BE2C (cell line): ENCODE results near the gene SNAP91.

Source experiments
- DNase-seq: peaks from one replicate; pipeline ENCODE4 v3.0.0-alpha.2; 2020
- H3K27me3 ChIP-seq: fragments of 250-450 bp; sonication (Bioruptor Pico); 2 replicates; pipeline ENCODE4 v1.5.1; 2020; ENCODE audit warnings: mild to moderate bottlenecking
- H3K36me3 ChIP-seq: fragments of 250-450 bp; sonication (Bioruptor Pico); 2 replicates; pipeline ENCODE4 v1.5.1; 2020; ENCODE audit warnings: mild to moderate bottlenecking
- H3K4me1 ChIP-seq: fragments of 250-450 bp; sonication (Bioruptor Pico); 2 replicates; pipeline ENCODE4 v1.5.1; 2020
- H3K4me3 ChIP-seq: 2 replicates; pipeline ENCODE4 v1.5.1; 2011; ENCODE audit warnings: low read depth, low read length
- H3K9me3 ChIP-seq: fragments of 250-450 bp; sonication (Bioruptor Pico); 2 replicates; pipeline ENCODE4 v1.5.1; 2020
- TF ChIP-seq, protein P1 (sequence below): IDR thresholded peaks from 2 replicates; pipeline ENCODE4 v1.5.1; 2012; ENCODE audit warnings: mild to moderate bottlenecking, low read depth, low read length

SNAP91 gene

DNA sequence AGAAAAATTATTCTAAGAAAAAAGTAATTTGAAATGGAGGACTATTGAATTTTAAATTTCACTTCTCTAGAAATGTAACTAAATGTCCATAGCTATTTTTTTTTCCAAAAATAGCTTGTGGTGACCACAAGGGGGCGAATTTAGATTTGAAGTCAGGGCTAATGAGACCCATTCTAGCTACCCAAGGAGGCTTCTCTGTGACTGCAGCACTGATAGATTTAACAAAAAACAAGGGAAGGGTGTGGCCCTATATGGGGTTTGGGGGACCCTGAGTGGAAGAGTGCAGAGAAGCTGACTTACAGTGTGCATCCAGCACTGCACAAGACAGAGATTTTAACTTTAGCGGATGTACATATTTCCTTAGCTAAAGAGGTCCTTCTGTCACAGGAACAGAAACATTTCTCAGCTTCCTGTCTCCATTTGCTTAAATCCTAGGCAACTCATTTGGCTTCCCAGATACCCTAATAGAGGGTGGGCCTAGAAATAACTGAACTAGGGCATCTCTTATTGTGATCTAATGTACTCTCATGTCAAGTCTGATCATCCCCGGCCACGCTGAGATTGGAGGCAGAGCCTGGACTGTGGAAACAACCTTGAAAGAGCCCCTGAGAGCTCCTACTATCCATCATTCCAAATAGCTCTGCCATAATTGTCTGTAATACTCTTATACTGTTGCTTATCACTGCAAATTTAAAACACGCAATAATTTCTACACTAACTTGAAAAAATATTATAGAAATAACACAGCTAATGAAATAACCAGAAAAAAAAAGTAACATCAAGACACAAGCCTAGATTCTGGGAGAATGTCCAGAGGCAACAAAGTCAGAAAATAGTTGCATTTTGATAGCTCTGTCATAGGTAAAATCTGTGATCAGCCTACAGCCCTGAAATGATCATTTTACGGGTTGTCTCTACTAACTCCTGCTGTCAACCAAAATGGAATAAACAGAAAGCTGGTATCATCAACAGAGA is 93.6 kb downstream of the SNAP91 start:
- no peaks in the 10 kb centered on the region for H3K9me3 ChIP-seq
- H3K4me1 ChIP-seq: peaks cover 29% of the 10 kb centered on the region
- peak; percentile 78 for DNase-seq
- no peaks in the 10 kb centered on the region for H3K36me3 ChIP-seq
- H3K4me3 ChIP-seq: peak overlapping the region; percentile 38
- TF ChIP-seq, protein P1, sequence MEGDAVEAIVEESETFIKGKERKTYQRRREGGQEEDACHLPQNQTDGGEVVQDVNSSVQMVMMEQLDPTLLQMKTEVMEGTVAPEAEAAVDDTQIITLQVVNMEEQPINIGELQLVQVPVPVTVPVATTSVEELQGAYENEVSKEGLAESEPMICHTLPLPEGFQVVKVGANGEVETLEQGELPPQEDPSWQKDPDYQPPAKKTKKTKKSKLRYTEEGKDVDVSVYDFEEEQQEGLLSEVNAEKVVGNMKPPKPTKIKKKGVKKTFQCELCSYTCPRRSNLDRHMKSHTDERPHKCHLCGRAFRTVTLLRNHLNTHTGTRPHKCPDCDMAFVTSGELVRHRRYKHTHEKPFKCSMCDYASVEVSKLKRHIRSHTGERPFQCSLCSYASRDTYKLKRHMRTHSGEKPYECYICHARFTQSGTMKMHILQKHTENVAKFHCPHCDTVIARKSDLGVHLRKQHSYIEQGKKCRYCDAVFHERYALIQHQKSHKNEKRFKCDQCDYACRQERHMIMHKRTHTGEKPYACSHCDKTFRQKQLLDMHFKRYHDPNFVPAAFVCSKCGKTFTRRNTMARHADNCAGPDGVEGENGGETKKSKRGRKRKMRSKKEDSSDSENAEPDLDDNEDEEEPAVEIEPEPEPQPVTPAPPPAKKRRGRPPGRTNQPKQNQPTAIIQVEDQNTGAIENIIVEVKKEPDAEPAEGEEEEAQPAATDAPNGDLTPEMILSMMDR: peak; percentile 76
- no peaks in the 10 kb centered on the region for H3K27me3 ChIP-seq

GRCh38 chr6:83613378-83613777 is 95.5 kb downstream of the SNAP91 start:
- peak; percentile 51 for DNase-seq
- Histone ChIP-seq H3K36me3 (no peaks in the 10 kb centered on the region), H3K27me3 (no peaks in the 10 kb centered on the region), H3K9me3 (no peaks in the 10 kb centered on the region), H3K4me3 (no peak overlapping the region), H3K4me1 (peaks cover 38% of the 10 kb centered on the region)
- TF ChIP-seq, protein P1: no peak

DNA sequence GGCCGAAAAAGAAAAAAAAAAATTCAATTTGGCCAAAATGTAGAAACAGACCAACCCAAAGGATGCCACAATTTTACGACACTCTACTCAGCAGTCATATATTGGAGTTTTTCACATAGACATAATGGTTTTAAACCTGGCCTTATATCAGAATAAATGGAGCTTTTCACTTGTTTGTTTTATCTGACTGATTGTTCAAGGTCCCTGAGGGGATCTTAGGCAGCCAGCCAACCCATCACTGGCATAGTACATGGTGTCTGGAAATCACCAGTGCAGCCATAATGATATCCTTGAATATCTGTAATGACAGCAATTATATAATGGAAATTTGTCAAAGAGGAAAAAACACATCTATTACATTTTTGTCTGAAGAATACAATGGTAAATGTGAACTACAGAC is 99.7 kb downstream of the SNAP91 start:
- peak; percentile 93 for DNase-seq

GRCh38 chr6:83605517-83605916 is 103.4 kb downstream of the SNAP91 start:
- Histone ChIP-seq H3K27me3 (no peaks in the 10 kb centered on the region), H3K36me3 (no peaks in the 10 kb centered on the region), H3K4me3 (no peak overlapping the region), H3K9me3 (no peaks in the 10 kb centered on the region), H3K4me1 (peaks cover 16% of the 10 kb centered on the region)
- peak; percentile 22 for DNase-seq
- TF ChIP-seq, protein P1: peak; percentile 35; the same call in 1 of the 2 replicates

More for the DNA sequence above, 99.7 kb downstream of the SNAP91 start:
- H3K36me3 ChIP-seq: no peaks in the 10 kb centered on the region
- H3K27me3 ChIP-seq: no peaks in the 10 kb centered on the region
- no peaks in the 10 kb centered on the region for H3K9me3 ChIP-seq
- TF ChIP-seq, protein P1: no peak
- peaks cover 27% of the 10 kb centered on the region for H3K4me1 ChIP-seq
- H3K4me3 ChIP-seq: no peak overlapping the region

DNA sequence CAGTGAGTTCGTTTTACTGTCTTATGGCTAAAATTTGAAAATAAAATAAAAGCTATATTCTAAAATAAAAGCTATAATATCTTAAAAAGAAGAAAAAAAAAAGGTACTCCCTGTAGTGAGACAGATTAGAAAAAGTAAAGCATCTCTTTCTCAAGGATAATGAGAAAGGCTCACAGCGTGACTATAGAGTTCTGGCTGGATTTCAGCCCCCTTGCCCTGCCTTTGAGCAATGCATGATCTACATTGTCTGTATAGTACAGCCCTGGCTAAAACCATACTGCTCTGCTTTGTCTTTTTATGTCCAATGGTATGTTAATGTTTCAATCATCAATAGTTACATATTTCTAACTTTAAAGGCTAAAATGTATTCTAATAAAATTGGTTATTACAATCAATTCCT is 105.3 kb downstream of the SNAP91 start:
- TF ChIP-seq, protein P1: no peak
- Histone ChIP-seq H3K9me3 (no peaks in the 10 kb centered on the region), H3K27me3 (no peaks in the 10 kb centered on the region), H3K4me3 (no peak overlapping the region), H3K36me3 (no peaks in the 10 kb centered on the region), H3K4me1 (peaks cover 10% of the 10 kb centered on the region)
- DNase-seq: no peak

DNA sequence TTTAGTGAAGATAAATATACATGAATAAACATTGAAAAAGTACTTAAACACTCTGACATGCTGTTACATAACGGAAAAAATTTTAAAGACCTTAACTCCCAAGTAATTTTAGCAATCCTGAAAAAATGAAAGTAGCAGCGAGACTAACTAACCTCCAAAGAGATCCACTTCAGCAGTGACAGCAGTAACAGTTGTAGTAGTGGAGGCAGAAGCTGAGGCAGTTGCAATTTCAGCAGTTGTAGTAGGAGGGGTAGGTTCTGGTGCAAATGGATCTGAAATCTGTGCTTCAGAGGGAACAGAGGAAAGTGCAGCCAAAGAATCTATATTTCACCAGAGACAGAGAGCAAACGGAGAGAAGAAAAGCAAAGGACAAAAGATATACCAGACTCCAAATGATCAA is 107.8 kb downstream of the SNAP91 start:
- TF ChIP-seq, protein P1: no peak
- no peak overlapping the region for H3K4me3 ChIP-seq
- H3K27me3 ChIP-seq: no peaks in the 10 kb centered on the region
- H3K36me3 ChIP-seq: no peaks in the 10 kb centered on the region
- H3K4me1 ChIP-seq: peaks cover 3% of the 10 kb centered on the region
- no peaks in the 10 kb centered on the region for H3K9me3 ChIP-seq
- DNase-seq: no peak
